ENCODE data around the gene MIER3.
"Not testable (repeated sequence)": the region's sequence is repeated elsewhere in the genome, so short reads cannot be mapped to it uniquely, and the experiment has no call there.

The MIER3 gene, protein sequence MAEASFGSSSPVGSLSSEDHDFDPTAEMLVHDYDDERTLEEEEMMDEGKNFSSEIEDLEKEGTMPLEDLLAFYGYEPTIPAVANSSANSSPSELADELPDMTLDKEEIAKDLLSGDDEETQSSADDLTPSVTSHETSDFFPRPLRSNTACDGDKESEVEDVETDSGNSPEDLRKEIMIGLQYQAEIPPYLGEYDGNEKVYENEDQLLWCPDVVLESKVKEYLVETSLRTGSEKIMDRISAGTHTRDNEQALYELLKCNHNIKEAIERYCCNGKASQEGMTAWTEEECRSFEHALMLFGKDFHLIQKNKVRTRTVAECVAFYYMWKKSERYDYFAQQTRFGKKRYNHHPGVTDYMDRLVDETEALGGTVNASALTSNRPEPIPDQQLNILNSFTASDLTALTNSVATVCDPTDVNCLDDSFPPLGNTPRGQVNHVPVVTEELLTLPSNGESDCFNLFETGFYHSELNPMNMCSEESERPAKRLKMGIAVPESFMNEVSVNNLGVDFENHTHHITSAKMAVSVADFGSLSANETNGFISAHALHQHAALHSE

GRCh38 chr5:56951946-56952691 lies at the start of gene MIER3:
Gene MIER3, minus strand, starts transcription at chr5:56952123. Its CDS starts 21 bp downstream, at chr5:56952102.
- peak; percentile 73 for DNase-seq

DNA sequence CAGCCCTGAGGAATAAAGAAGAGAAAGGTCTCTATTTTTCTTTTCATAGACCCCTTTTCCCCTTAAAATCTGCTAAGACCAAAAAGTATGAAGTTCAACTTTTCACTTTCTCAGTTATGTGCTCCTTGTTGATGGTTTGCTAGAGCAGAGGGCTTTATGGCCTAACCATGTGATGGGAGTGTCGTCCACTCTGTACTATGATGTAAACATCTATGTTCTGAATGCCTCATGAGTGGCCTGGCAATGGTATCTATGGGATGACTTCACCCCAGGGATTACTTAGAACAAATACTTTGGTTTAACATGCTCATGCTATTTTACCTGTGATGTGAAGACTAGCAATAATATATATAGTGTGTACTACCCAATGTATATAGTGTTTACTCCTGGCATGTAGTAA lies 43.7 kb upstream of the MIER3 start:
- no peak for DNase-seq

- no peak for DNase-seq
Observed at GRCh38 chr5:56993241-56993640, 41.3 kb upstream of the MIER3 start.

GRCh38 chr5:56989676-56990075 lies 37.8 kb upstream of the MIER3 start:
- DNase-seq, result no peak

DNA sequence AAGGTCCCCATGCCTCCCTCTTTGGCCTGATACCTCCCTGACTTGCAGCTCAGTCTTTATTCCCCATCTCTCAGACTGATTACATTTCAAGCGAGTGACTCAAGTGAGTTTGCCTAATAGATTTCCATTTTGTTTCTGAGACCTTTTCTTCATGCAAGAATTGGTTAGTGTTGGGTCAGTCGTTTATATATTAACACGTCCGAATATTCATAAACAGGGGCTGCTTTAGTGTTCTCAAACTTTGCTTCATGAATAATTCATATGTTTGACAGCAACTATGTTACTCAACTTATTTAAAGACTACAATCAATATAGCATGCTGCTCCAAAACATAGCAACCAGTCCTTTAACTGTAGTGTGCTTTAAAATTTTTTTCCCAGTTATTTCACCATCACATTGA lies 36.6 kb upstream of the MIER3 start:
- DNase-seq, result no peak

- DNase-seq, result no peak
Observed at GRCh38 chr5:56987171-56987570, 35.2 kb upstream of the MIER3 start.

DNA sequence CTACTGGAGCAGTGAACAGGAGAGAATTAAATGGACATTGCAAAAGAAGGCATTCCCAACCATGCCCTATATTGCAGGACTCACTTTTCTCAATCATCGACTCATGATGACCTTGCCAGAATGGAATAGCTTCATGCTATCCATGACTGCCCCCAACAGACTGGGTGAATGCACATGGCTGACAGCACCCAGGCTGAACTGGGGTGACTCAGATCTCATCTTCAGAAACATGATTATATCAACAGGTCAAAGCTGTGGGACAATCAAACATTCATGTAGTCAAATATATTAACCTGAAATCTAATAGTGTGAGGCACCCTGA lies 34.7 kb upstream of the MIER3 start:
- no peak for DNase-seq

GRCh38 chr5:56985936-56986625 lies 34.2 kb upstream of the MIER3 start:
- no peak for DNase-seq

DNA sequence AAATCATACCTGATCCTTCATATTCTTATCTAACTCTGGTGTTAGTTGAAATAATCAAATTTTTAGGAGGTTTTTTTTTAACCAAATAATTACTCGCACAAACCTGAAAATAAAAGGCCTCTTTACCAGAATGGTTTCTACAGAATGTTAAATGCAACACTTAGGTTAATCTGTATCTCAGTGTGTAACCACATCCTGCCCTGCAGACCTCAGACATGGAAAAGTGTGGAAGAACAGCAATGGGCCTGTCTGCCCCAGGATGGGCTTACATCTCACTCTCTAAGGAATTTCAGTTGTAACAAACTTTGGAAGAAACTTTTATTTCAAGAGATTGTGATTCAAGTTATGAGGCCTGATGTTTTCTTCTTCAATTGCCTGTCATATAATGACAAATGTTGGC lies 32.5 kb upstream of the MIER3 start:
- DNase-seq, result no peak

DNA sequence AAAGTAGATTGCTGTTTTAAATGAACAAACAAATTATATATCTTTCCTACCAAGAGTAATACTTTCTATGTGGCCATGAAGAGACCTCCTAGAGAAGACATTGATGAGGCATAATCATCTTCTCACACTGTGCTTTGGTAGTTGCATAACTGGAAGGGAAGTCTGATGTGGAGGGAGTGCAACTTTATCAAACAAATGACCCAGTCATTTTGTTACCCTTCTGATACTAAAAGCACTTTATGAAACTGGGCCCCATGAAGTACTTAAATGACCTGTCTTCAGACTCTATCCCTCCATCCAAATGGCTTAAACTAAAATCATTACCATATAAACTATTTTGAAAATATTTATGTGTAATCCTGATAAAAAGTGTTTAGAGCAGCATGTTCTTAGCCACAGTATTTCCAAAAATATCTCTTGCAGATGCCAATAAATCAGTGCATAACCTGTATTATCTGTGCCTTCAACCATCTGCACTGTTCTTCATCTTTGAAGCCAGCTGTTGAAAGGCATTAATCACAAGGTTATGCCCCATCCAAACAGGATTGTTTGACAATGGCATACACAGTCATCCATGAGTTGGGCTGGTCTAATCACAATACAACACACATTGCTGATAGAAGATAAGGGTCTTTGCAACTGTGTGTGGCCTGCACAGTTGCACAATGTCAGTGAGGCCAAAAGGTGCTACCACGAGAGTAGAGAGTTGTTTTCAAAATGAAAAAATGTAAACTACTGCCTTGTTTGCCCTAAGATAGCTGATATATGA lies 31.9 kb upstream of the MIER3 start:
- no peak for DNase-seq

DNA sequence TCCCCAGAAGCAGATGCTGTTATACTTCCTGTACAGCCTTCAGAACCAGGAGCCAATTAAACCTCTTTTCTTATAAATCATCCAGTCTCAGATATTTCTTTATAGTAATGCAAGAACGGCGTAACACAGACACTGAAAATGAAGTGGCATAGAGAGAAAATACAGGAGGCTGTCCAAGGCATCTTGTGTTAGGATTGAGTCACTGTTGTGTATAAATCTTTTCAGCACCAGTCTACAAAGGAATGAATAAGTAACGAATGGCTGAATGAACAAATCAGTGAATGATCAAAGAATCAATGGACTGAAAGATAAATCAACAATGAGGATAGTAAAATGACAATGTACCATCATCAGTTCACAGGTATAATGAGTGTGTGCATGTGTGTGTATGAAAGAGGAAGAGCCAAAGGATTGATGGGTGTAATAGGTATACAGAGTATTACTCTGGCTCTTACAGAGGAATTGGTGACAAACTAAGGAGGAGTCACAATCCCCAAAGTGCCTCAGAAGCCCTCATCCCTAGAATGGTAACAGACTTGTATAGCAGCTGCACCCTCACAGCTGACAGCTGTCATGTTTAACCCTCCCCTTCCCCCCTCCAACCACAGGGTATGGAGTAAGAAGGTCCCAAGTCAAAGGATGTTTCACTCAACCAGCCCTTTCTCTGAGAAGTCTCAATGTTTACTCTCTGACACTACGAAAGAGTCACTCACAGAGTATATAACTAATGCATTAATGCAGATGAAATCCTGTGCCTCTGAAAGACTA lies 29.8 kb upstream of the MIER3 start:
- no peak for DNase-seq

- no peak for DNase-seq
Observed at GRCh38 chr5:56979968-56980367, 28.0 kb upstream of the MIER3 start.

GRCh38 chr5:56979526-56979925 lies 27.6 kb upstream of the MIER3 start:
- not testable (repeated sequence) for DNase-seq

GRCh38 chr5:56977822-56978221 lies 25.9 kb upstream of the MIER3 start:
- no peak for DNase-seq

DNA sequence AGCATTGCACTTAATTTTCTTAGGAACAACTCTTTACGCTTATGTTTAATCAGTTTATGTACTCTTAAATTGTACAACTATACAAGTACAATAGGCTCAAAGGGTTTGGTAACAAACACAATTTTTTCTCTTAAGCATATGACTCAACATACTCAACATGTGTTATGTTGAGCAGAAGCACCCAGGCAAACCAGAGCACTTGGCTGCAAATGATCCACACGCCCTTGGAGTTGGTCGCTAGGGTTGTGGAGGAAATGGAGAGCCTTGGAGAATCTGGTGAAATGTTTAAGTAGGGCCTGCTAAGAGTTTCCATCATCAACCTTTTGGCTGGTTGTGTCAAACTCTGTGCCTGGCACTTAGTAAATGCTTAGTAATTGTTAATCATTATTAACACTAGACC lies 25.1 kb upstream of the MIER3 start:
- no peak for DNase-seq

- no peak for DNase-seq
Observed at GRCh38 chr5:56974241-56974640, 22.3 kb upstream of the MIER3 start.

DNA sequence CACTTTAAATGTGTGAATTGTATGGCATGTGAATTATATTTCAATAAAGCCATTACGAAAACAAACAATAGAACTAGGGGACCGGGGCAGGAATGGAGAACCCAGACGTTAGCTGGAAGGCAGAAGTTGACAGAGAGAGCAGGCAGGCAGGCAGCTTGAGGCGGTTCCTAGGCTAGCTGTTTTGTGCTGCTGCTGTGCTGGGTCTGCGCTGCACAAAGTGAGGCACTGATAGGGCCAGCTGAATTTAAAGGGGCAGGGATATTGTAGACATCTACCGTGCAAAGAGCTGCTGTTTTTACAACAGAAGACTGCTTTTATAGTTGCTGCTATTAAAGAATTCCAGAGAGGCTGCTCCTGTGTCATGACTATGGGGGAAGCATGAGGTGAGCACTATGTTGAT lies 21.6 kb upstream of the MIER3 start:
- DNase-seq, result no peak

- DNase-seq, result no peak
Observed at GRCh38 chr5:56971275-56971674, 19.4 kb upstream of the MIER3 start.

- no peak for DNase-seq
Observed at GRCh38 chr5:56964173-56964572, 12.2 kb upstream of the MIER3 start.

DNA sequence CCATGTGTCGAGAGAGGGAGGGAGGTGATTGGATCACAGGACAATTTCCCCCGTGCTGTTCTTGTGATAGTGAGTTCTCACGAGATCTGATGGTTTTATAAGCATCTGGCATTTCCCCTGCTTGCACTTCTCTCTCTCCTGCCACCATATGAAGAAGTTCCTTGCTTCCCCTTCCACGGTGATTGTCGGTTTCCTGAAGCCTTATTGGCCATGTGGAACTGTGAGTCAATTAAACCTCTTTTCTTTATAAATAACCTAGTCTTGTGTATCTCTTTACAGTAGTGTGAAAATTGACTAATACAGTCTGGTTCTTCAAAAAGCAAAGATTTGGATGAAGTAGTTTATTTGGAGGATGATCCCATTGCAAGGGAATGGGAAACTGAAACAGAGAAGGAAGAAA lies 11.3 kb upstream of the MIER3 start:
- no peak for DNase-seq

GRCh38 chr5:56962286-56962685 lies 10.4 kb upstream of the MIER3 start:
- no peak for DNase-seq

DNA sequence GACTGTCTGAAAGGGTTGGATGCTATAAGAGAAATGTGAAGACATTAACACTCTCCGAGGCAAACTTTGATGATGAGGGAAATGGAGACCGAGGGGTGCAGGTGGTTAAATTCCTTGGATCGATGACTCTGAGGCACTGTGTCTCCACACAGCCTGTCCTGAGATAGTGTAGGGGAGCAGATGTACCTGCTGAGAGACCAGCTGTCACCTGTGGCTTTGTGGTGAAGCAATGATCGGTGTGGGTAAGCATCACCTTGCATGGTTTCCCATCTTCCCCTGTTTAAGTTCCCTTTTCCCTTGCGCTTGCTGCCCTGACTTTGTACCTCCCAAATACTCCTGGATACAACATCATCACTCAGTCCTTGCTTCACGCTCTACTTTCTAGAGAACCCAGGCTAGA lies 9.8 kb upstream of the MIER3 start:
- DNase-seq, result no peak

Measured in CD4-positive, alpha-beta T cell treated with Interleukin-4 for 4 hours (primary cell).